A549 (cell line): ENCODE measurements around the gene EPB41L4A. TPM values are rescaled to one million over a fixed set of nuclear protein-coding genes. Genes with fewer than 3 reads are reported as not detected.

Experiments
- ATAC-seq, 2 experiments: fragments of 200-7000 bp in 1 of 2; fragments of >200 bp in 1 of 2; cut with Nextera tagmentation in 1 of 2; cut with Tn5 transposase in 1 of 2; 3 replicates each; pipeline versions ENCODE4 v1.8.0 to v1.9.1; 2018 to 2020; ENCODE audit warnings: mild to moderate bottlenecking in 1 of 2, moderate library complexity in 1 of 2
- CTCF ChIA-PET: fragments of 300-600 bp; sonication (Branson Sonifier 250); formaldehyde crosslinking; extraction: SDS; loops from one replicate; lab custom pipeline; 2021; ENCODE audit warnings: antibody characterized with exemption, inconsistent platforms; lab: Yijun Ruan, JAX
- POLR2A ChIA-PET: fragments of 350-600 bp; formaldehyde crosslinking; extraction: SDS; loops from one replicate; lab custom pipeline; 2021; ENCODE audit warnings: antibody characterized with exemption, inconsistent platforms; lab: Yijun Ruan, JAX
- DNase-seq, 2 experiments: peaks; one replicate each; pipeline versions ENCODE4 v3.0.0 to v3.0.0-alpha.2; 2011 to 2016; ENCODE audit warnings: low read depth in 1 of 2, low spot score in 1 of 2
- FAIRE-seq: peaks from 2 replicates; lab custom pipeline; 2011; peaks lifted over from hg19 to GRCh38; lab: Jason Lieb, UNC
- H3K27ac ChIP-seq, 2 experiments: fragments of >200 bp; sonication (Bioruptor Twin); formaldehyde crosslinking; 3 replicates each; pipeline ENCODE4 v1.5.1; 2016 to 2017
- H3K4me1 ChIP-seq: fragments of >200 bp; sonication (Bioruptor Twin); formaldehyde crosslinking; 3 replicates; pipeline ENCODE4 v1.6.1; 2016
- H3K4me2 ChIP-seq: fragments of >200 bp; sonication (Bioruptor Twin); formaldehyde crosslinking; 3 replicates; pipeline ENCODE4 v1.6.1; 2016
- H3K4me3 ChIP-seq: fragments of >200 bp; sonication (Bioruptor Twin); formaldehyde crosslinking; 3 replicates; pipeline ENCODE4 v1.5.1; 2016
- H3K9me3 ChIP-seq: fragments of >200 bp; sonication (Bioruptor Twin); formaldehyde crosslinking; 3 replicates; pipeline ENCODE4 v1.6.1; 2016
- ATOH8 ChIP-seq: fragments of 250-450 bp; sonication (Bioruptor Pico); IDR thresholded peaks from 2 replicates; pipeline ENCODE4 v1.5.0; 2020; ENCODE audit warnings: low read depth, mild to moderate bottlenecking, moderate library complexity
- CBX2 ChIP-seq: fragments of 200-600 bp; sonication (generic); IDR thresholded peaks from 2 replicates; pipeline ENCODE4 v1.6.1; 2016; ENCODE audit warnings: low read depth, mild to moderate bottlenecking, borderline replicate concordance
- E2F6 ChIP-seq: IDR thresholded peaks from 2 replicates; pipeline ENCODE4 v1.6.1; 2012; ENCODE audit warnings: low read depth, borderline replicate concordance
- EHF ChIP-seq: fragments of 250-450 bp; sonication (Bioruptor Pico); IDR thresholded peaks from 2 replicates; pipeline ENCODE4 v1.5.0; 2020; ENCODE audit warnings: mild to moderate bottlenecking
- EHMT2 ChIP-seq: fragments of 200-600 bp; sonication (generic); IDR thresholded peaks from 2 replicates; pipeline ENCODE4 v1.6.1; 2016; ENCODE audit warnings: antibody characterized with exemption, low read depth, mild to moderate bottlenecking, moderate library complexity
- EP300 ChIP-seq, 2 experiments: fragments of >200 bp; sonication (Bioruptor Twin); formaldehyde crosslinking; IDR thresholded peaks; 2 replicates in 1 of 2; 3 replicates in 1 of 2; pipeline ENCODE4 v1.6.1; 2016 to 2017
- FOSB ChIP-seq: fragments of 250-450 bp; sonication (Bioruptor Pico); IDR thresholded peaks from 2 replicates; pipeline ENCODE4 v1.5.0; 2020; ENCODE audit warnings: mild to moderate bottlenecking, moderate library complexity
- FOSL2 ChIP-seq, 2 experiments: fragments of 450-650 bp in 1 of 2; fragments of >200 bp in 1 of 2; sonication (Bioruptor Twin) in 1 of 2; formaldehyde crosslinking; IDR thresholded peaks; 2 replicates each; pipeline versions ENCODE4 v1.5.0 to v1.6.1; 2016 to 2020; ENCODE audit warnings: mild to moderate bottlenecking in 1 of 2, moderate library complexity in 1 of 2
- GATA3 ChIP-seq: IDR thresholded peaks from 2 replicates; pipeline ENCODE4 v1.6.1; 2012; ENCODE audit warnings: borderline replicate concordance
- HDAC2 ChIP-seq: fragments of 200-600 bp; sonication (generic); IDR thresholded peaks from 2 replicates; pipeline ENCODE4 v1.6.1; 2016
- HES2 ChIP-seq: fragments of >200 bp; sonication (Bioruptor Twin); formaldehyde crosslinking; IDR thresholded peaks from 2 replicates; pipeline ENCODE4 v1.6.1; 2016
- HMGXB4 ChIP-seq: fragments of 250-450 bp; sonication (Bioruptor Pico); IDR thresholded peaks from 2 replicates; pipeline ENCODE4 v1.5.0; 2021; ENCODE audit warnings: mild to moderate bottlenecking, moderate library complexity, borderline replicate concordance
- JUN ChIP-seq, 2 experiments: fragments of >200 bp; sonication (Bioruptor Twin); formaldehyde crosslinking; IDR thresholded peaks; 2 replicates in 1 of 2; 3 replicates in 1 of 2; pipeline ENCODE4 v1.6.1; 2016 to 2017
- JUNB ChIP-seq: fragments of >200 bp; sonication (Bioruptor Twin); formaldehyde crosslinking; IDR thresholded peaks from 2 replicates; pipeline ENCODE4 v1.6.1; 2016
- KDM1A ChIP-seq: fragments of 200-600 bp; sonication (generic); IDR thresholded peaks from 2 replicates; pipeline ENCODE4 v1.6.1; 2016; ENCODE audit warnings: low read depth, mild to moderate bottlenecking
- MAX ChIP-seq: IDR thresholded peaks from 2 replicates; pipeline ENCODE4 v1.6.1; 2012
- MAZ ChIP-seq: fragments of 150-350 bp; IDR thresholded peaks from 2 replicates; pipeline ENCODE4 v1.6.1; 2014; ENCODE audit warnings: antibody characterized with exemption, low read depth, low read length, borderline replicate concordance
- MYC ChIP-seq: IDR thresholded peaks from 2 replicates; pipeline ENCODE4 v1.6.1; 2012; ENCODE audit warnings: mild to moderate bottlenecking, inconsistent platforms, low read length, improper control_type of control experiment, borderline replicate concordance
- NR3C1 ChIP-seq: fragments of >200 bp; sonication (Bioruptor Twin); formaldehyde crosslinking; IDR thresholded peaks from 3 replicates; pipeline ENCODE4 v1.6.1; 2017
- RAD21 ChIP-seq, 2 experiments: fragments of >200 bp in 1 of 2; sonication (Bioruptor Twin) in 1 of 2; formaldehyde crosslinking in 1 of 2; IDR thresholded peaks in 1 of 2; conservative IDR thresholded peaks in 1 of 2; 2 replicates in 1 of 2; 3 replicates in 1 of 2; pipeline ENCODE4 v1.6.1; 2012 to 2018; ENCODE audit warnings: inconsistent platforms in 1 of 2
- RCOR1 ChIP-seq: fragments of 150-350 bp; IDR thresholded peaks from 2 replicates; pipeline ENCODE4 v1.6.1; 2014; ENCODE audit warnings: antibody characterized with exemption, low read length, low read depth
- RFX5 ChIP-seq: fragments of 450-650 bp; IDR thresholded peaks from 2 replicates; pipeline ENCODE4 v1.7.1; 2014; ENCODE audit warnings: antibody characterized with exemption, mild to moderate bottlenecking, moderate library complexity
- RNF2 ChIP-seq: fragments of 200-600 bp; sonication (generic); IDR thresholded peaks from 2 replicates; pipeline ENCODE4 v1.6.1; 2016; ENCODE audit warnings: low read depth, mild to moderate bottlenecking, antibody characterized with exemption, moderate library complexity, borderline replicate concordance
- ZC3H11A ChIP-seq: fragments of 450-650 bp; IDR thresholded peaks from 2 replicates; pipeline ENCODE4 v1.6.1; 2014; ENCODE audit warnings: antibody characterized with exemption, mild to moderate bottlenecking
- ZFP36 ChIP-seq: fragments of 450-650 bp; IDR thresholded peaks from 2 replicates; pipeline ENCODE4 v1.6.1; 2014; ENCODE audit warnings: borderline replicate concordance; ENCODE audit not compliant: partially characterized antibody
- WGBS: methylation state at CpG from one replicate; pipeline ENCODE4 v1.1.6; 2017; ENCODE audit errors: missing lambda C conversion rate; 5-methylcytosine and 5-hydroxymethylcytosine counted together
- polyA plus RNA-seq, 4 experiments: library from polyadenylated mRNA; depleted of rRNA in 3 of 4; stranded (reverse); fragments of >200 nt; fragmentation: RNase III in 1 of 4; extraction: RNeasy Plus Mini Kit Qiagen cat#74134 plus additional on column Dnase treatment in 1 of 4; gene quantifications; 2 replicates in 3 of 4; 3 replicates in 1 of 4; pipeline ENCODE4 v1.2.3, GENCODE V29; 2011 to 2017

EPB41L4A gene
- polyA plus RNA-seq, 2 of the 4 experiments (the other 2 are of a cell fraction), result 1.3 to 4.4 TPM

- TF ChIP-seq RAD21 (conservative IDR thresholded peaks at IDR 0.05 in 1 of 2, IDR thresholded peaks at IDR 0.05 in 1 of 2), result no peak
- no peak for TF ChIP-seq MAZ
- TF ChIP-seq E2F6, result no peak
- no peak for TF ChIP-seq HDAC2
These were observed 296.0 kb downstream of the EPB41L4A start (continued) for GRCh38 chr5:112123086-112123485.

GRCh38 chr5:112122353-112122752, 296.7 kb downstream of the EPB41L4A start:
- TF ChIP-seq FOSB (CRISPR knock-in tag) (no peak), FOSL2 (IDR thresholded peaks at IDR 0.05) (no peak), FOSL2 (CRISPR knock-in tag; IDR thresholded peaks at IDR 0.05) (no peak), MYC (no peak), RFX5 (no peak), CBX2 (no peak), ZFP36 (no peak), ATOH8 (CRISPR knock-in tag) (no peak), RNF2 (no peak), EHMT2 (no peak), RCOR1 (no peak), MAX (no peak), HES2 (no peak), GATA3 (no peak), MAZ (no peak), NR3C1 (no peak), JUNB (no peak), EHF (no peak), ZC3H11A (no peak), KDM1A (no peak), EP300 (IDR thresholded peaks at IDR 0.05) (no peak)
- TF ChIP-seq, all 56 proteins: peak for 0
- 71% methylated on average over 3 of the region's 3 CpGs for WGBS
- no peak overlapping the region for H3K4me3 ChIP-seq
- no peak for ATAC-seq
- POLR2A ChIA-PET, result no interaction called here
- no peaks in the 10 kb centered on the region for H3K4me1 ChIP-seq
- H3K9me3 ChIP-seq, result no peaks in the 10 kb centered on the region
- CTCF ChIA-PET, result no interaction called here
- H3K27ac ChIP-seq, result no peak overlapping the region
- no peak overlapping the region for H3K4me2 ChIP-seq
- DNase-seq, result no peak
- no peak for FAIRE-seq

- DNase-seq (no peak), FAIRE-seq (no peak), ATAC-seq (no peak)
- ChIA-PET POLR2A (no interaction called here), CTCF (no interaction called here)
- Histone ChIP-seq H3K4me3 (no peak overlapping the region), H3K27ac (no peak overlapping the region), H3K4me2 (no peak overlapping the region), H3K9me3 (no peaks in the 10 kb centered on the region), H3K4me1 (no peaks in the 10 kb centered on the region)
- 25% methylated on average over 3 of the region's 3 CpGs for WGBS
- TF ChIP-seq ATOH8 (CRISPR knock-in tag) (no peak), JUNB (no peak), RAD21 (conservative IDR thresholded peaks at IDR 0.05 in 1 of 2, IDR thresholded peaks at IDR 0.05 in 1 of 2) (no peak), NR3C1 (no peak), HDAC2 (no peak), JUN (IDR thresholded peaks at IDR 0.05) (no peak), HMGXB4 (no peak), EHMT2 (no peak), ZFP36 (no peak), MAZ (no peak)
- TF ChIP-seq, all 56 proteins: peak for 0
These were observed 297.8 kb downstream of the EPB41L4A start for GRCh38 chr5:112121258-112121657.
